T follicular helper cell (primary cell): ENCODE data around the gene USP48.
"Not testable (repeated sequence)": the region's sequence is repeated elsewhere in the genome, so short reads cannot be mapped to it uniquely, and the experiment has no call there.

Source experiments
- DNase-seq: peaks from one replicate; pipeline ENCODE4 v3.0.0-alpha.2; 2020; ENCODE audit warnings: low read depth
- total RNA-seq, 2 experiments: gene quantifications; one replicate each; lab custom pipeline; 2026; lab: John Stamatoyannopoulos, UW

The USP48 gene, protein sequence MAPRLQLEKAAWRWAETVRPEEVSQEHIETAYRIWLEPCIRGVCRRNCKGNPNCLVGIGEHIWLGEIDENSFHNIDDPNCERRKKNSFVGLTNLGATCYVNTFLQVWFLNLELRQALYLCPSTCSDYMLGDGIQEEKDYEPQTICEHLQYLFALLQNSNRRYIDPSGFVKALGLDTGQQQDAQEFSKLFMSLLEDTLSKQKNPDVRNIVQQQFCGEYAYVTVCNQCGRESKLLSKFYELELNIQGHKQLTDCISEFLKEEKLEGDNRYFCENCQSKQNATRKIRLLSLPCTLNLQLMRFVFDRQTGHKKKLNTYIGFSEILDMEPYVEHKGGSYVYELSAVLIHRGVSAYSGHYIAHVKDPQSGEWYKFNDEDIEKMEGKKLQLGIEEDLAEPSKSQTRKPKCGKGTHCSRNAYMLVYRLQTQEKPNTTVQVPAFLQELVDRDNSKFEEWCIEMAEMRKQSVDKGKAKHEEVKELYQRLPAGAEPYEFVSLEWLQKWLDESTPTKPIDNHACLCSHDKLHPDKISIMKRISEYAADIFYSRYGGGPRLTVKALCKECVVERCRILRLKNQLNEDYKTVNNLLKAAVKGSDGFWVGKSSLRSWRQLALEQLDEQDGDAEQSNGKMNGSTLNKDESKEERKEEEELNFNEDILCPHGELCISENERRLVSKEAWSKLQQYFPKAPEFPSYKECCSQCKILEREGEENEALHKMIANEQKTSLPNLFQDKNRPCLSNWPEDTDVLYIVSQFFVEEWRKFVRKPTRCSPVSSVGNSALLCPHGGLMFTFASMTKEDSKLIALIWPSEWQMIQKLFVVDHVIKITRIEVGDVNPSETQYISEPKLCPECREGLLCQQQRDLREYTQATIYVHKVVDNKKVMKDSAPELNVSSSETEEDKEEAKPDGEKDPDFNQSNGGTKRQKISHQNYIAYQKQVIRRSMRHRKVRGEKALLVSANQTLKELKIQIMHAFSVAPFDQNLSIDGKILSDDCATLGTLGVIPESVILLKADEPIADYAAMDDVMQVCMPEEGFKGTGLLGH
- total RNA-seq = 99.4 to 102 reads per million in 2 experiments

DNA sequence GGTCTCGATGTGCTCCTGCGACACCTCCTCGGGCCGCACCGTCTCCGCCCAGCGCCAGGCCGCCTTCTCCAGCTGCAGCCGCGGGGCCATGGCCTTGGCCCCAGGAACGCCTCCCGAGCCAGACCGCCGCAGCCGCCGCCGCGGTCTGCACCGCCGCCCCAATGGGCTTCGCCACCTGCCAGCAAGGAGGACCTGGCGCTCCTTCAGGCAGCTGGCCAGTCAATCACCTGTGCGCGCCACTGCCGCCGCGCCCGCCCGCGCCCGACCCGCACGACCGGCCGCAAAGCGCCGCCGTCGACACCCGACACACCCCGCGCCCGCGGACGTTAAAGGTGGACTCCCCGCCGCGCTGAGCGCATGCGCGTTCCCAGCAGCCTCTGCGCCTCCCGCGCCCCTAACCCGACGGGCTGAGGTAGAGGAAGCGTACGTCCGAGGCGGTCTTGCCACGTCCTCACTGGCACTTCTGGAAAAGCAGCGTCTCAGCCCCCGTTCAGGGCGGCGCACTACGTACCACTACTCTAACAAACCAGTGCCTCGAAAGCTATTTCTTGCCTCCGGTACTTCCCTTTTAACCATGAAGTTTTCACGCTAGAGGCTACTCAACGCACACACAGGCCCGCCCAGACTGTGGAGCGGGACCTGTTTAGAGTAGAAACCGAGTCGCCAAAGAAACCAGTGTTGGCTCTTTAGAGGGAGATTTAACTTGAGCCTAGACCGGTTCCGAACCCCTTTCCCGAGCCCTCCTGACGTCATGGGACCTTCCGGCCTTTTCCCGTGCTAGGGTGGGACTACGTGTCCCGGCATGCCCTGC, at the start of gene USP48:
USP48 (minus strand) TSS at position 282 of the 811 bp plus-strand sequence; CDS start at position 90, 192 bp downstream.
- DNase-seq = peak; percentile 93

DNA sequence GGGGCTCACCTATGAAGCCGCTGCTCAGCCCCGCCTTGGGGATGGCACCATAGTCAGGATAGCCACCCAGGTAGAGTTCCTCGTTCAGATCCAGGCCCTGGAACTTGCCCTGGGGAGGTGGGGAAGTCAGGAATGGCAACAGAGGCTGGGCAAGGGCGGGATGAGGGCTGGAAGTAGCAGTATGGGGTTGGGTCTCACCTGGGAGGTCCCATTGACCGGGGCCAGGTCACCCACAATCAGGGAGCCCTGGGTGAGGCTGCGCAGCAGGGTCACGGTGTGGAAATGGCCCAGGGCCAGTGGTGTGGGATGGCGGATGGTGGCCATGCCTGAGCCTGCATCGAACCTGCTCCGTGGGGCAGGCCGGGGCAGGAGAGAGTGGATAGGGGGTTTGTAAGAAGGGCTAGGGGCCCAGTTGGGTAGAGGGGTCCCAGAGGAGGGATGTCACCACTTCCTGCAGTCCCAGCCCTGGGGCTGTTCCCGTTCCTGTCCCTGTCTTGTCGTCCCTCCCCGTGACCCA, 48.6 kb upstream of the USP48 start:
- no peak for DNase-seq

DNA sequence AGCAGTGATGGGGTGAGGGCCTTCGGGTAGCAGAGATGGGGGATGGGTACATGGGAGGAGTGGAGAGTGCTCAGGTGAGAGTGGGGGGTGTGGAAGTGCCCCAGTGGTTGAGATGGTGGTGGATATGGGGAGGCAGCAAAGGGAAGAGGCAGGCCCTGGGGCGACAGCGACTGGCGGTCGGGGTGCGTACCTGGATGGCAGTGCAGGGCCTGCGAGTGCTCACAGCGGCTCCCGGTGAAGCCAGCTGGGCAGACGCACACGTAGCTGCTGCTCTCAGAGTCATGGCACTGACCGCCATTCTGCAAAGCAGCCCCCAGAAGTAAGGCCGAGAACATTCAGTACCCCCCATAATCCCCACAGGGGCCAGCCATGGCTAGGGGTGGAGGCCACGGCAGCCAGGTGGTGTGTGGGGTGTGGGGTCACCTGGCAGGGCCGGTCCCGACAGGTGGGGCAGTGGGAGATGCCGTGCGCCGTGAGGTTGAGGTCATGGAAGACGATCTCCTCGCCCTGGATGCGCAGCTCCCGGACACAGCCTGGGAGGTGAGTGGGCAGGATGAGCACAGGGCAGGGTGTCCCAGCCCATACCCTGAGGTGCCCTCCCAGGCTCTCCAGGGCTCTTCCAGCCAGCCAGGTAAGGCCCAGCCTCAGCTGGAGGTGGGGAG, 48.0 kb upstream of the USP48 start:
- DNase-seq = no peak

DNA sequence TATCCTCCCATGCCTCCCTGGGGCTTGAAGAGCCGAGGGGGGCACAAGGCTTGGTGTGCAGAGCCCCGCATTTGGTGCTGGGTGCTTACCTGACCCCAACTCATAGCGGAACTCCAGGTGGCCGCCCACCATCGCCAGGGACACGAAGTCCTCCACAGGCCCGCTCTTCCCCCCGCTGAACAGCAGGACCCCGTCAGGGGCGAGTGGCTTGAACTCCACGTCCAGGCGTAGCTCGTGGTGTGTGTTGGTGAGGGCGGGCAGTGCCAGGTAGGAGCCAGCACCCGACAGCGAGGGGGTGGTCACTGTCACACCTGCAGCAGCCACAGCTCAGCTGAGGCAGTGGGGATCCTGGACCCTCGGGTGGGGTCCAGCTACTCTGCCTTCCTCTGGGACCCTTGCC, 46.3 kb upstream of the USP48 start:
- DNase-seq = no peak

- no peak for DNase-seq
Observed at GRCh38 chr1:21828506-21829210, 45.7 kb upstream of the USP48 start.

DNA sequence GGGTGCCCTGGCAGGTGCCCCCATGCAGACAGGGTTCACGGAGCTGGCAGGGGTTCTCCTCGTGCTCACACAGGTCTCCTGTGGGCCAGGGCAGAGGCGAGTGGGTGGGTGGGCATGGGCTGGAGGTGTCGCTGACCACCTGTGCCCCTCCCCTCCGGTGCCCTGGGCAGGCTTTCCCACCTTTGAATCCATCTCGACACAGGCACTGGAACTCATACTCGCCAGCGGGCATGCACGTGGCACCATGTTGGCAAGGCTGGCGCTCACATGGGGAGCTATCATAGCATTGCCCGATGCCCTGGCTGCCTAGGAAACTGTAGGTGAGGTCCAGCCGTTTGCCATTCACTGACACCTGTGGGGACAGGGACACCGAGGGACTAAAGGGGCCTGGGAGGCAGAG, 45.1 kb upstream of the USP48 start:
- no peak for DNase-seq

DNA sequence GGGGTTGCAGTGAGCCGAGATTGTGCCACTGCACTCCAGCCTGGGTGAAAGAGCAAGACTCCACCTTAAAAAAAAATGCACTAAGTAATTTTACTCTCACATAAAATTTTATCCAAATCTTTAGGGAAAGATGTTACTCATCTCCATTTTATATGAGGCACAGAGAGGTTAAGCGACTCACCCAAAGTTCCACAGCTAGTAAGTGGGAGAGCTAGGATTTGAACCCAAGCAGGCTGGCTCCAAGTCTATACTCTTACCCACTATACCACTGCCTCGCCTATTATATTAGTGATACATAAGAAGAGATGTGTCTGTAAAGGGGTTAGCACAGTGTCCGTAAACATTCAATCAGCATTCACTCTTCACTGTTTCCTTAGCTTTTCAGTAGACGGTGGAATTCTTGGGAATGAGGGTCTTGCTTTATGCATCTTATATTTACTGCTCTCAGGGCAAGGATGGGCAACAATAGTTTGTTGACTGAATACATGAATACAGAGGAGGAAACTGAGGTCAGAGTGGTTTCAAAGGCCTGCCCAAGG, 44.3 kb upstream of the USP48 start:
- DNase-seq = no peak

- not testable (repeated sequence) for DNase-seq
Observed at GRCh38 chr1:21826694-21827093, 43.7 kb upstream of the USP48 start.

DNA sequence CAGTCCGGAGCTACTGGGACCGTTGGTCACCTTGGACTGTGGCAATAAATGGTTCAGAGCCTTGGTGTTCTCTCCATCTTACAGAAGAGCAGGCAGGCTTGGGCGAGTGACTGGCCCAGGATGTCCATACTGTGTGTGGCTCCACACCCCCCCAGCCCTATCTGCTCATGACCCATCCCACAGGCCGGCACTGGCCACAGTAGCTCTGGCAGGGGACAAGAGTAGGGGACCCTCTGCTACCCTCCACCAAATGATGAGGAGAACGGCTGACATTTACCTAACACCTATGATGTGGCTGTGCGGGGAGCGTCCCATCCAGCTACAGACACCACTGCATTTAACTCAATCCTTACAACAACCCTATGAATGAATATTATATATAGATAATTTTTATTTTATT, 42.4 kb upstream of the USP48 start:
- DNase-seq = no peak

DNA sequence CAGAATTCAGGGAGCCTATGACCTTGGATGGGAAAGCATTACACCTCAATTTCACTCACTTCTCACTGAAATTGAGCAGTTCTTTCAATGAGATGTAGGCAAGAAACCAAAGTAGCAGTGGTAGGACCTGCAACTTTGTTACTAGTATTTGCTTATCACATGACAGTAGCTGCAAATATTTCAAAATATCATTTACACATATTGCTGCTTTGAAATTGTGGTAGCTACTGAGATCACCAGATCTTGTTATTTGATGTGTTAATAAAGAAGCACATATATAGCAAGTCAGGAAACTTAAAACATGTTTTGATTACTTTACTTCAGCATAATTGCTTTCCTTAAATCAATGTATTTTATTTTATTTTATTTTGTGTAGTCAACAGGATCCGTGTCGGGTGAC, 42.0 kb upstream of the USP48 start:
- no peak for DNase-seq

DNA sequence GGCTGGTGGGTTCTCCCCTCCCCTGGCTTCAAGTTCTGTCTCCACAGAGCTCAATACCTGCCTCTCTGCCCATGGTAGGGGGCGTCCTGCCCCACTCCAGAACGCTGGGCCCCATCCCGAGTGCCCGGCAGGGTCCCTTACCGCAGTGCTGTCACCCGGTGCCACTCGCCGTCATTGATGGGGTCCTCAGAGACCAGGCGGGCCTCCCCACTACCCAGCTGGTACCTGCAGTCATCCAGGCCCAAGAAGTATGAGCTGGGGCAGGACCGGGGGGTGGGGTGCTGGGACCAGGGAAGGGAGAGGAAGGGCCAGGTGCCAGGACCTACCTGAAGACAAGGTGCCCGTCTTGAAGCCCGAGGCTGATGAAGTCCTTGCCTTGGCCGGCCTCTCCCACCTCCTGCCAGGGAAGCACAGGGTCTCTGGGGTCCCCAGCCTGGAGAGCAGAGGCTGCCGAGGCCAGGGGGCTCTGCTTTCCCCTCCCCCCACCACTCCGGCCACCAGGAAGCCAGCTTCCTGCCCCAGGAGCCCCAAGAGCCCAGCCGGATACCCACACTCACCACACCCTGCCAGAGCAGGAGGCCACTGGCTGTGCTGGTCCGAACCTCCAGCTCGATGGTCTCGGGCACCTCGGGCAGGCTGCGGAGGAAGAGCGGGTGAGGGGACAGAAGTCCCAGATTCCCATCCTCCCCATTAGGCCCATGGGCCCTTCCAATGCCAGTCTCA, 41.2 kb upstream of the USP48 start:
- DNase-seq = no peak

- no peak for DNase-seq
Observed at GRCh38 chr1:21823206-21823979, 40.4 kb upstream of the USP48 start.

- DNase-seq = no peak
Observed at GRCh38 chr1:21822349-21822748, 39.4 kb upstream of the USP48 start.

DNA sequence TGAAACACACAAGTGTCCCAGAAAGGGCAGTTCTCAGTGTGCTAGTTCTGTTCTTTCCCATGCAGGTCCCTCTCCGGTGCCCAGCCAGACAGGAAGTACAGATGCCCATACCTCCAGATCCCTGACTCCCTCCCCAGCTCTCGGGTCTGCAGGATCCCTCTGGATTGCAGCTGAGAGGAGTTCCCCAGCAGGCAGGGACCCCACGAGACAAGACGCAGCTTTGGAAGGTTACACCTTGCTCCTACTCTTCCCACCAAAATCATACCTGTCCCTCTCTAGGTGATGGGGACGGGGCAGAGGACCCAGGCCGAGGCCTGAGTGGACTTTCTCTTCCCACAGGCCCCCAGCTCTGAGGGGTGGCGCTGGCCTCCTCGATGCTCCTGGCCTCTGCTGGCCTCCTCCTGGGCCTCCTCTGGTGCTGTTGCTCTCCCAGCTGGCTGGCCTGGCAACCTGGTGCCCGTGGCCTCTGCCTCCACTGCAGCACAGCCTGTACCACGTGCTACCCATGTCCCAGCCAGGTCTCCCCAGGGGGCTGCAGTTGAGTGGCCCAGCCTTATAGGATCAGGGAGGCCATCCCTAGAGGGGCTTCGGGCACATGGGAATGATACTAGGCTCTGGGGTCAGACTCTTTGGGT, 38.6 kb upstream of the USP48 start:
- DNase-seq = no peak

- DNase-seq = no peak
Observed at GRCh38 chr1:21820597-21821232, 37.8 kb upstream of the USP48 start.

GRCh38 chr1:21818656-21819055, 35.7 kb upstream of the USP48 start:
- no peak for DNase-seq

- DNase-seq = no peak
Observed at GRCh38 chr1:21816602-21817302, 33.8 kb upstream of the USP48 start.
